Measurements from ENCODE around the gene PPIP5K2. TPM values are rescaled to one million over a fixed set of nuclear protein-coding genes. Genes with fewer than 3 reads are reported as not detected.
"Not testable (repeated sequence)": the region's sequence is repeated elsewhere in the genome, so short reads cannot be mapped to it uniquely, and the experiment has no call there.

The PPIP5K2 gene
- total RNA-seq, 2 experiments from 2014 or later: 50.5 to 59.5 TPM

DNA sequence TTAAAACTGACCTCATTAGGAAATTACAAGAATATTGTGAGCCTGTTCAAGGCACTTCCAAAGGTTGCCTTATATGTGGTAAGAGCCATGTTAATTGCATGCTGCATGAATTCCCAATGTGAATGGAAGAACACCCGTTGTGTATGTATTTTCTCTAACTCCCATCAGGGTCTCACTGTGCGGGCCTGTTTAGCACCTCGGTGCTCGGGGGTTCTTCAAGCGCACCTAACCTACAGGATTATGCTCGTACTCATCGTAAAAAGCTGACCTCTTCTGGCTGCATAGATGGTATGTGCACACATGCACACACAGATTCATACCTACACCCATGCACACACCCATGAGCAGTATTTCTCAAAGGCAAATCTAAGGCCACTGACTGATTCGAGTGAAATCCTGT is 66.1 kb downstream of the PPIP5K2 start:
- Mint-ChIP-seq H3K4me3 (no peak overlapping the region), H3K27ac (no peak overlapping the region), H3K4me1 (ENCODE audit: low read depth) (peaks cover 9% of the 10 kb centered on the region), H3K27me3 (no peaks in the 10 kb centered on the region), H3K9me3 (no peaks in the 10 kb centered on the region), H3K36me3 (ENCODE audit: low read depth) (peaks cover 19% of the 10 kb centered on the region)
- CTCF ChIA-PET: interaction anchor here (2.5 kb wide), 1 partner anchor 38 kb away, joined by 11 read pairs; no protein-coding TSS in a partner anchor
- DNase-seq (no peak), ATAC-seq (no peak)
- POLR2A ChIA-PET: no interaction called here
- intact Hi-C loops (cut with micrococcal nuclease): no loop called here
- TF ChIP-seq, protein P1, sequence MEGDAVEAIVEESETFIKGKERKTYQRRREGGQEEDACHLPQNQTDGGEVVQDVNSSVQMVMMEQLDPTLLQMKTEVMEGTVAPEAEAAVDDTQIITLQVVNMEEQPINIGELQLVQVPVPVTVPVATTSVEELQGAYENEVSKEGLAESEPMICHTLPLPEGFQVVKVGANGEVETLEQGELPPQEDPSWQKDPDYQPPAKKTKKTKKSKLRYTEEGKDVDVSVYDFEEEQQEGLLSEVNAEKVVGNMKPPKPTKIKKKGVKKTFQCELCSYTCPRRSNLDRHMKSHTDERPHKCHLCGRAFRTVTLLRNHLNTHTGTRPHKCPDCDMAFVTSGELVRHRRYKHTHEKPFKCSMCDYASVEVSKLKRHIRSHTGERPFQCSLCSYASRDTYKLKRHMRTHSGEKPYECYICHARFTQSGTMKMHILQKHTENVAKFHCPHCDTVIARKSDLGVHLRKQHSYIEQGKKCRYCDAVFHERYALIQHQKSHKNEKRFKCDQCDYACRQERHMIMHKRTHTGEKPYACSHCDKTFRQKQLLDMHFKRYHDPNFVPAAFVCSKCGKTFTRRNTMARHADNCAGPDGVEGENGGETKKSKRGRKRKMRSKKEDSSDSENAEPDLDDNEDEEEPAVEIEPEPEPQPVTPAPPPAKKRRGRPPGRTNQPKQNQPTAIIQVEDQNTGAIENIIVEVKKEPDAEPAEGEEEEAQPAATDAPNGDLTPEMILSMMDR (IDR thresholded peaks at IDR 0.05): no peak

DNA sequence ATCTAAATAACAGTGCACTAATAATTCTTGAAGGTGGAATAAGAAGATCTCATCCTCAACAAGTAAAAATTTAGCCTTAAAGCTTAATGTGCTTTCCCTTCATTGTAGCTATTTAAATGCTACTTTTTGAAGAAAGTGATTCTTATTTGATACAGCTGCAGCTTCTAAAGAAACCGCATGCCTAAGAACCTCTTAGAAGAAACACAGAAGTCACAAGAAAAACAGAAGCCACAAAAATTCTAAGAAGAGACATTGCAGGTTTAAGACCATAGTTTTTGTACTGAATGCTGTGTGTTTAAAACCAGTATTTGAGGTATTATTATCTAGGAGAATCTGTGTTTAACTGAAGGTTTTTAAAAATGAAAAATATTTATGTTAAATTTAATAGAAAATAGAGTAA is 68.3 kb downstream of the PPIP5K2 start:
- peaks cover 9% of the 10 kb centered on the region for H3K4me1 Mint-ChIP-seq (ENCODE audit: low read depth)
- no peak for ATAC-seq
- H3K36me3 Mint-ChIP-seq (ENCODE audit: low read depth): peaks cover 17% of the 10 kb centered on the region
- intact Hi-C loops (cut with micrococcal nuclease): no loop called here
- no peak for DNase-seq
- ChIA-PET CTCF (interaction anchor here (0.9 to 2.5 kb wide), 2 partner anchors 11 to 36 kb away, joined by 3 to 11 read pairs; no protein-coding TSS in a partner anchor), POLR2A (no interaction called here)
- H3K27me3 Mint-ChIP-seq: no peaks in the 10 kb centered on the region
- H3K9me3 Mint-ChIP-seq: no peaks in the 10 kb centered on the region
- no peak overlapping the region for H3K4me3 Mint-ChIP-seq
- TF ChIP-seq, protein P1 (IDR thresholded peaks at IDR 0.05): no peak
- H3K27ac Mint-ChIP-seq: no peak overlapping the region

DNA sequence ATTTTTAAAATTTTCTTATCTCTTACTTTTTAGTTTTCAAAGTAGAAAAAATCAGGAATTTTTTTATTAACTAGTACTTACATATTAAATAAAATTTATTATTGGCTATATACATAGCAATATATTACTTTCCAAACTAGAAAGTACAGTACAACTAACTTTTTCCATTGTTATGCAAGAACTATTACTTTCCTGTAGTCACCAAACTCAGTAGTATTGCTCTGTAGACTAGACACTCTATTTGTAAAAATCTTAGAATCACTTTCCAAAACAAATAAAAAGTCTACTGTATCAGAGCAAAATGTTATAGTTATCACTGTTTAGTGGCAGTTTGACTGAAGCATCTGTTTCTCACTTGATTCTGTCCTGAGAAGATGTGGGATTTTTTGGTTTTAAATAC is 83.1 kb downstream of the PPIP5K2 start:
- DNase-seq (no peak), ATAC-seq (no peak)
- H3K4me3 Mint-ChIP-seq: no peak overlapping the region
- peaks cover 4% of the 10 kb centered on the region for H3K9me3 Mint-ChIP-seq
- H3K27ac Mint-ChIP-seq: no peak overlapping the region
- intact Hi-C loops (cut with micrococcal nuclease): no loop called here
- TF ChIP-seq, protein P1 (IDR thresholded peaks at IDR 0.05): no peak
- ChIA-PET CTCF (no interaction called here), POLR2A (no interaction called here)
- H3K4me1 Mint-ChIP-seq (ENCODE audit: low read depth): peaks cover 13% of the 10 kb centered on the region
- H3K36me3 Mint-ChIP-seq (ENCODE audit: low read depth): peaks cover 40% of the 10 kb centered on the region
- H3K27me3 Mint-ChIP-seq: no peaks in the 10 kb centered on the region

DNA sequence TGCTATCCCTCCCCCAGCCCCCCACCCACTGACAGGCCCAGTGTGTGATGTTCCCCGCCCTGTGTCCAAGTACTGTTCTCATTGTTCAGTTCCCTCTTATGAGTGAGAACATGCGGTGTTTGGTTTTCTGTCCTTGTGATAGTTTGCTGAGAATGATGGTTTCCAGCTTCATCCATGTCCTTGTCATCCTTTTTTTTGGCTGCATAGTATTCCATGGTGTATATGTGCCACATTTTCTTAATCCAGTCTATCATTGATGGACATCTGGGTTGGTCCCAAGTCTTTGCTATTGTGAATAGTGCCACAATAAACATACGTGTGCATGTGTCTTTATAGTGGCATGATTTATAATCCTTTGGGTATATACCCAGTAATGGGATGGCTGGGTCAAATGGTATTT is 84.9 kb downstream of the PPIP5K2 start:
- H3K4me1 Mint-ChIP-seq (ENCODE audit: low read depth): peaks cover 16% of the 10 kb centered on the region
- H3K27me3 Mint-ChIP-seq; intact Hi-C loops (cut with micrococcal nuclease); H3K4me3 Mint-ChIP-seq; CTCF ChIA-PET; DNase-seq; POLR2A ChIA-PET; H3K9me3 Mint-ChIP-seq; ATAC-seq; H3K27ac Mint-ChIP-seq: not testable (repeated sequence)
- peaks cover 32% of the 10 kb centered on the region for H3K36me3 Mint-ChIP-seq (ENCODE audit: low read depth)

DNA sequence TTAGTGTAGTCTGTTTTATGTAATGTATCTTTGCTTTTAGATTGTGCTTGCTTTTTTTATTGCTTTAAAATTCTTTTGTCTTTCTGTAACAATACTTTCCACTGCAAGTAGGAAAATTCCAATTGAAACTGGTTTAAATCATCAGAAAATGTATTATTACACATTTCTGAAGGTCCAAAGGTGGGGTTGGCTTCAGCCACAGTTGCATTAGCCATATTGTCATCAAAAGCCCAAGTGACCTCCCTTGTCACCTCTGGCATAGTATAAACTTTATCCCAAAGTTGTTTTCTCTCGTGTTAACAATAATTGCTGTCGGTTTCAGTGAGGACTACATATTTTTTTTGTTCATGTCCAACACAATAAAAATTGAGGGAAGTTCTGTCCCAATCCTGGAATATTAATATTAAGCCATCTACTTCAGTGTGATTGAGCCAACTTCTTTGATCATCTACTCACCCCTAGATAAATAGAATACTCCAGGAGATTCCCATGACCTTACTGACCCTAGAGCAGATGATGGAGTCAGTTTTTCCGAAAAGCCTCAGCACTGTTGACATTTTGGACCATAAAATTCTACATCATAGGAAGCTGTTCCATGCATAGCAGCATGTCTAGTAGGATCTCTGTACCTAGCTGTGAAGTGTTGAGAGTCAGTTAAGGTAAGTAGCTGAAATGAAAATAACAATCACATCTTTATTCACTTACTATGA is 86.0 kb downstream of the PPIP5K2 start:
- no peak overlapping the region for H3K4me3 Mint-ChIP-seq
- H3K27me3 Mint-ChIP-seq: no peaks in the 10 kb centered on the region
- peaks cover 30% of the 10 kb centered on the region for H3K36me3 Mint-ChIP-seq (ENCODE audit: low read depth)
- peaks cover 4% of the 10 kb centered on the region for H3K9me3 Mint-ChIP-seq
- ATAC-seq (no peak), DNase-seq (no peak)
- CTCF ChIA-PET: no interaction called here
- no peak overlapping the region for H3K27ac Mint-ChIP-seq
- intact Hi-C loops (cut with micrococcal nuclease): no loop called here
- TF ChIP-seq, protein P1 (IDR thresholded peaks at IDR 0.05): no peak
- POLR2A ChIA-PET: no interaction called here
- H3K4me1 Mint-ChIP-seq (ENCODE audit: low read depth): peaks cover 20% of the 10 kb centered on the region

Data from activated CD8-positive, alpha-beta T cell treated with anti-CD3 and anti-CD28 coated beads for 36 hours (primary cell).